K562 (cell line): Measurements from ENCODE around the gene RASGEF1C. TPM values are rescaled to one million over a fixed set of nuclear protein-coding genes. Genes with fewer than 3 reads are reported as not detected.

Source experiments
- ATAC-seq: fragments of 200-7000 bp; cut with Tn5 transposase; 3 replicates; pipeline ENCODE4 v1.9.1; 2020; ENCODE audit warnings: moderate library complexity
- BruUV-seq: library from RNA; stranded (reverse); fragments of 400-500 nt; replicated peaks from 2 replicates; lab custom pipeline; 2021; lab: Mats Ljungman, UMichigan
- CTCF ChIA-PET: fragments of 300-600 bp; formaldehyde crosslinking; extraction: SDS; loops from one replicate; lab custom pipeline; 2021; ENCODE audit warnings: low intra/inter-chr PET ratio; lab: Yijun Ruan, JAX
- POLR2A ChIA-PET: fragments of 300-600, 350-650 bp; sonication (Branson Sonifier 250); formaldehyde crosslinking; extraction: SDS; loops from one replicate; lab custom pipeline; 2021; ENCODE audit warnings: antibody characterized with exemption, inconsistent platforms; lab: Yijun Ruan, JAX
- DNase-seq, 4 experiments: peaks; one replicate each; pipeline versions ENCODE4 v3.0.0 to v3.0.0-alpha.2; 2011 to 2018; ENCODE audit warnings: low spot score in 3 of 4, mixed read lengths in 3 of 4; ENCODE audit errors: extremely low read depth in 1 of 4
- FAIRE-seq: peaks from 2 replicates; lab custom pipeline; 2011; peaks lifted over from hg19 to GRCh38; lab: Jason Lieb, UNC
- H2AFZ ChIP-seq: 2 replicates; pipeline ENCODE4 v1.6.0; 2011; ENCODE audit warnings: low read depth, low read length, control low read depth, inconsistent platforms
- H3K27ac ChIP-seq: fragments of 200-600 bp; 3 replicates; pipeline ENCODE4 v1.8.0; 2011; ENCODE audit warnings: low read depth, mild to moderate bottlenecking, control low read depth, inconsistent platforms, low read length, moderate library complexity, mixed read lengths; ENCODE audit errors: extremely low read depth
- H3K27me3 ChIP-seq, 2 experiments: fragments of 300-600 bp in 1 of 2; 2 replicates in 1 of 2; 3 replicates in 1 of 2; pipeline versions ENCODE4 v1.6.0 to v1.8.0; 2011; ENCODE audit warnings: inconsistent platforms in 2 of 2, low read length in 2 of 2, mild to moderate bottlenecking in 1 of 2, mixed read lengths in 1 of 2, moderate library complexity in 1 of 2; ENCODE audit not compliant: control insufficient read depth in 2 of 2, insufficient read depth in 2 of 2
- H3K36me3 ChIP-seq: fragments of 300-600 bp; 3 replicates; pipeline ENCODE4 v1.8.0; 2011; ENCODE audit warnings: mild to moderate bottlenecking, low read length, inconsistent platforms; ENCODE audit not compliant: control insufficient read depth, insufficient read depth
- H3K4me1 ChIP-seq, 2 experiments: fragments of 200-600 bp in 1 of 2; replicated peaks in 1 of 2; 2 replicates in 1 of 2; 3 replicates in 1 of 2; pipeline versions ENCODE4 v1.5.1 to v1.8.0; 2011; ENCODE audit warnings: inconsistent platforms in 2 of 2, low read length in 2 of 2, mild to moderate bottlenecking in 1 of 2, mixed read lengths in 1 of 2, moderate library complexity in 1 of 2; ENCODE audit not compliant: control insufficient read depth in 2 of 2, insufficient read depth in 2 of 2
- H3K4me2 ChIP-seq: 2 replicates; pipeline ENCODE4 v1.6.1; 2011; ENCODE audit warnings: low read length, control low read depth, inconsistent platforms, mixed read lengths; ENCODE audit not compliant: insufficient read depth
- H3K4me3 ChIP-seq: fragments of 200-600 bp; sonication (generic), shearing (Covaris generic); 2 replicates; pipeline ENCODE4 v1.5.1; 2016; ENCODE audit warnings: control low read depth, inconsistent platforms
- H3K79me2 ChIP-seq: fragments of 200-600 bp; 3 replicates; pipeline ENCODE4 v1.8.0; 2011; ENCODE audit warnings: low read length, inconsistent platforms; ENCODE audit not compliant: control insufficient read depth, insufficient read depth
- H3K9ac ChIP-seq, 2 experiments: 2 replicates each; pipeline versions ENCODE4 v1.6.0 to v1.6.1; 2011; ENCODE audit warnings: low read depth in 2 of 2, low read length in 2 of 2, control low read depth in 1 of 2, inconsistent platforms in 1 of 2, mild to moderate bottlenecking in 1 of 2, mixed read lengths in 1 of 2; ENCODE audit not compliant: insufficient read depth in 1 of 2
- H3K9me1 ChIP-seq: one replicate; pipeline ENCODE4 v1.6.0; 2011; ENCODE audit warnings: inconsistent platforms, mild to moderate bottlenecking, low read length, moderate library complexity; ENCODE audit not compliant: control insufficient read depth, insufficient read depth
- H3K9me3 ChIP-seq: replicated peaks from 2 replicates; pipeline ENCODE4 v1.5.1; 2011; ENCODE audit warnings: low read depth, low read length, inconsistent platforms; ENCODE audit not compliant: control insufficient read depth, insufficient read depth
- H4K20me1 ChIP-seq: replicated peaks from 2 replicates; pipeline ENCODE4 v1.6.1; 2011; ENCODE audit warnings: low read length, inconsistent platforms, mixed read lengths; ENCODE audit not compliant: control insufficient read depth, insufficient read depth
- ATF3 ChIP-seq, 2 experiments: fragments of 450-650 bp in 1 of 2; sonication (generic) in 1 of 2; formaldehyde crosslinking in 1 of 2; IDR thresholded peaks in 1 of 2; conservative IDR thresholded peaks in 1 of 2; 2 replicates each; pipeline versions ENCODE4 v1.6.1 to v1.8.1; 2016 to 2023; ENCODE audit warnings: mild to moderate bottlenecking in 2 of 2, moderate library complexity in 2 of 2, inconsistent platforms in 1 of 2, missing genetic modification reagents in 1 of 2
- CBFB ChIP-seq: sonication (generic); formaldehyde crosslinking; IDR thresholded peaks from 2 replicates; pipeline ENCODE4 v1.4.0; 2020; ENCODE audit warnings: mild to moderate bottlenecking, missing genetic modification reagents
- CC2D1A ChIP-seq: fragments of 450-650 bp; IDR thresholded peaks from 2 replicates; pipeline ENCODE4 v1.6.1; 2017; ENCODE audit warnings: mild to moderate bottlenecking
- IRF1 ChIP-seq: sonication (generic); formaldehyde crosslinking; IDR thresholded peaks from 2 replicates; pipeline ENCODE4 v1.8.0; 2022; ENCODE audit warnings: missing genetic modification reagents, mild to moderate bottlenecking, borderline replicate concordance
- KDM1A ChIP-seq, 2 experiments: fragments of 450-650 bp; IDR thresholded peaks; 2 replicates each; pipeline ENCODE4 v1.6.1; 2016; ENCODE audit warnings: mild to moderate bottlenecking in 2 of 2
- KLF13 ChIP-seq: fragments of 450-650 bp; IDR thresholded peaks from 2 replicates; pipeline ENCODE4 v1.6.1; 2016; ENCODE audit warnings: missing genetic modification characterization, low read depth, mild to moderate bottlenecking, missing compliant biosample characterization, moderate library complexity, borderline replicate concordance
- LCOR ChIP-seq: sonication (generic); formaldehyde crosslinking; IDR thresholded peaks from 2 replicates; pipeline ENCODE4 v1.8.0; 2022; ENCODE audit warnings: mild to moderate bottlenecking, missing genetic modification reagents
- POLR2G ChIP-seq: fragments of 200-400 bp; formaldehyde crosslinking; IDR thresholded peaks from 2 replicates; pipeline ENCODE4 v1.6.1; 2017; ENCODE audit warnings: low read depth, mild to moderate bottlenecking, antibody characterized with exemption, low read length, moderate library complexity
- PTTG1 ChIP-seq: fragments of 450-650 bp; IDR thresholded peaks from 2 replicates; pipeline ENCODE4 v1.6.1; 2016; ENCODE audit warnings: low read depth, mild to moderate bottlenecking, missing genetic modification characterization, missing compliant biosample characterization
- SMARCA5 ChIP-seq: fragments of 450-650 bp; IDR thresholded peaks from 2 replicates; pipeline ENCODE4 v1.6.1; 2016
- STAT6 ChIP-seq: sonication (generic); formaldehyde crosslinking; IDR thresholded peaks from 2 replicates; pipeline ENCODE4 v1.8.1; 2023; ENCODE audit warnings: mild to moderate bottlenecking, missing genetic modification reagents
- ZKSCAN1 ChIP-seq: fragments of 150-350 bp; IDR thresholded peaks from 2 replicates; pipeline ENCODE4 v1.6.1; 2016; ENCODE audit warnings: low read depth, low read length
- ZNF511 ChIP-seq: sonication (generic); formaldehyde crosslinking; IDR thresholded peaks from 2 replicates; pipeline ENCODE4 v1.8.0; 2022; ENCODE audit warnings: mild to moderate bottlenecking, missing genetic modification reagents
- WGBS: fragments of 100-300 bp; shearing (Covaris generic); methylation state at CpG from one replicate; pipeline ENCODE4 v1.1.6; 2016; ENCODE audit warnings: low coverage, mixed read lengths; ENCODE audit not compliant: insufficient coverage; ENCODE audit errors: missing lambda C conversion rate; 5-methylcytosine and 5-hydroxymethylcytosine counted together
- in situ Hi-C: fragments of 300-500 bp; cut with MboI; formaldehyde crosslinking; loops from 4 replicates; pipeline ENCODE4 v1.15.0; 2018; ENCODE audit warnings: inconsistent platforms, mixed read lengths
- intact Hi-C: fragments of 100-400 bp; cut with micrococcal nuclease; formaldehyde crosslinking; loops from 2 replicates; pipeline ENCODE4 v1.14.2; 2022
- polyA plus RNA-seq, 8 experiments: library from polyadenylated mRNA; depleted of rRNA in 4 of 8; stranded (reverse) in 5 of 8; unstranded in 3 of 8; fragments of >200 nt; fragmentation: Nextera tagmentation in 2 of 8; fragmentation: Illumina TruSeq in 1 of 8; extraction: Ambion mirVana in 2 of 8; extraction: Trizol in 1 of 8; gene quantifications; 2 replicates each; pipeline versions ENCODE4 v1.2.1 to v1.2.3, GENCODE V29; 2011 to 2014; ENCODE audit warnings: inconsistent platforms in 1 of 8, missing spikeins in 1 of 8
- total RNA-seq, 7 experiments: library from RNA; depleted of rRNA in 6 of 7; stranded (reverse); fragments of >200 nt in 6 of 7; fragmentation: Illumina TruSeq in 2 of 7; extraction: Trizol in 2 of 7; gene quantifications; 2 replicates each; pipeline versions ENCODE4 v1.2.1 to v1.2.3, GENCODE V29; 2011 to 2021; ENCODE audit warnings: low replicate concordance in 1 of 7

Gene RASGEF1C
- total and polyA plus RNA-seq, 9 of the 15 experiments (the other 6 are each of a cell fraction or from before 2014, with no cell fraction given) = 0.04 to 1.1 (median 0.21) TPM; not detected in 4

- in situ Hi-C loops = loop anchor here (10.0 kb wide), 1 partner anchor 446 kb away; no protein-coding TSS in a partner anchor
- intact Hi-C loops = loop anchor here (10.0 kb wide), 2 partner anchors 86 to 396 kb away; partner anchors contain the start of gene MAPK9
- TF ChIP-seq ZKSCAN1 (no peak), ZNF511 (no peak), IRF1 (CRISPR knock-in tag) (no peak), CC2D1A (no peak), LCOR (CRISPR knock-in tag) (no peak), KLF13 (no peak), PTTG1 (tag) (no peak), POLR2G (0 out of 2 replicates have a peak, but pooled peaks have one; percentile 32), KDM1A (IDR thresholded peaks at IDR 0.05) (peak in 1 of 2 experiments; percentile 62; a peak in 3 of 4 replicates), ATF3 (IDR thresholded peaks at IDR 0.05) (no peak), ATF3 (CRISPR knock-in tag; conservative IDR thresholded peaks at IDR 0.05) (no peak), CBFB (CRISPR knock-in tag) (no peak), SMARCA5 (peak; percentile 51; the same call in 1 of the 2 replicates), STAT6 (CRISPR knock-in tag) (no peak)
These were observed 453 bp downstream of the RASGEF1C start for GRCh38 chr5:180208435-180209081.

More at GRCh38 chr5:180208435-180209081, 453 bp downstream of the RASGEF1C start:
- CTCF ChIA-PET = interaction anchor here (1.2 kb wide), 1 partner anchor 82 kb away, joined by 6 read pairs; no protein-coding TSS in a partner anchor
- Histone ChIP-seq H2AFZ (peak overlapping the region; percentile 56), H3K4me1 (peaks cover 8 to 41% of the 10 kb centered on the region in 2 experiments; a peak in 4 of 5 replicates), H3K9me3 (no peaks in the 10 kb centered on the region), H3K9ac (peak overlapping the region in 1 of 2 experiments; percentile 88; a peak in 3 of 4 replicates), H4K20me1 (no peaks in the 10 kb centered on the region), H3K27me3 (peaks cover 0 to 32% of the 10 kb centered on the region in 2 experiments; a peak in 3 of 5 replicates), H3K4me2 (peak overlapping the region; percentile 66), H3K4me3 (peak overlapping the region; percentile 35), H3K27ac (no peak overlapping the region), H3K9me1 (peaks cover 4% of the 10 kb centered on the region), H3K79me2 (no peaks in the 10 kb centered on the region), H3K36me3 (no peaks in the 10 kb centered on the region)
- WGBS = 12% methylated on average over 19 of the region's 65 CpGs
- ATAC-seq = peak; percentile 43
- DNase-seq = peak; percentile 33 to 85 (median 71)
- no TSS peak for BruUV-seq
- POLR2A ChIA-PET = interaction anchor here (0.6 to 1.0 kb wide), 4 partner anchors 9 to 249 kb away, joined by 3 to 4 read pairs (median 4); no protein-coding TSS in a partner anchor
- no peak for FAIRE-seq
